NCI-H1092 treated with DMSO at 0.1 percent for 48 hours (cell line): Measurements from ENCODE around the gene ADCYAP1R1.

Experiments used
- DNase-seq: peaks from one replicate; lab custom pipeline; 2025; lab: John Stamatoyannopoulos, UW

Gene ADCYAP1R1

GRCh38 chr7:31043051-31043471, 9.0 kb upstream of the ADCYAP1R1 start:
- peak; percentile 84 for DNase-seq

GRCh38 chr7:31044529-31044928, 7.6 kb upstream of the ADCYAP1R1 start:
- no peak for DNase-seq

- DNase-seq = no peak
Observed at GRCh38 chr7:31046723-31047122, 5.4 kb upstream of the ADCYAP1R1 start.

- no peak for DNase-seq
Observed at GRCh38 chr7:31047313-31048146, 4.6 kb upstream of the ADCYAP1R1 start.

GRCh38 chr7:31049005-31049765, 2.9 kb upstream of the ADCYAP1R1 start:
- peak; percentile 12 for DNase-seq

- DNase-seq = peak; percentile 21
Observed at GRCh38 chr7:31052487-31052840, 356 bp downstream of the ADCYAP1R1 start.

- DNase-seq = no peak
Observed at GRCh38 chr7:31052841-31053601, 913 bp downstream of the ADCYAP1R1 start.

GRCh38 chr7:31053986-31054385, 1.9 kb downstream of the ADCYAP1R1 start:
- no peak for DNase-seq

GRCh38 chr7:31054608-31055278, 2.6 kb downstream of the ADCYAP1R1 start:
- no peak for DNase-seq

GRCh38 chr7:31055471-31055870, 3.4 kb downstream of the ADCYAP1R1 start:
- DNase-seq = no peak

GRCh38 chr7:31056775-31057346, 4.8 kb downstream of the ADCYAP1R1 start:
- peak; percentile 44 for DNase-seq

GRCh38 chr7:31058122-31058521, 6.0 kb downstream of the ADCYAP1R1 start:
- no peak for DNase-seq

- DNase-seq = no peak
Observed at GRCh38 chr7:31058688-31059087, 6.6 kb downstream of the ADCYAP1R1 start.

- no peak for DNase-seq
Observed at GRCh38 chr7:31059551-31059950, 7.4 kb downstream of the ADCYAP1R1 start.

GRCh38 chr7:31061185-31061584, 9.1 kb downstream of the ADCYAP1R1 start:
- no peak for DNase-seq

GRCh38 chr7:31062746-31063435, 10.8 kb downstream of the ADCYAP1R1 start:
- no peak for DNase-seq

GRCh38 chr7:31065021-31065593, 13.0 kb downstream of the ADCYAP1R1 start:
- DNase-seq = no peak

- no peak for DNase-seq
Observed at GRCh38 chr7:31065840-31066239, 13.7 kb downstream of the ADCYAP1R1 start.

GRCh38 chr7:31066516-31067130, 14.5 kb downstream of the ADCYAP1R1 start:
- DNase-seq = peak; percentile 11

GRCh38 chr7:31067491-31067890, 15.4 kb downstream of the ADCYAP1R1 start:
- peak; percentile 25 for DNase-seq
